Peyer's patch (tissue), 4 donors: ENCODE data around the gene FOXL2NB.

Experiments
- CTCF ChIP-seq, 6 experiments: fragments of 450-650 bp in 4 of 6; fragments of 200-600 bp in 2 of 6; sonication (generic) in 1 of 6; IDR thresholded peaks; one replicate each; pipeline ENCODE4 v1.5.1; 2017 to 2019; ENCODE audit warnings: antibody characterized with exemption in 6 of 6, mild to moderate bottlenecking in 3 of 6, moderate library complexity in 1 of 6
- POLR2A ChIP-seq, 2 donors: fragments of 450-650 bp; IDR thresholded peaks; one replicate each; pipeline ENCODE4 v1.5.1; 2017; ENCODE audit warnings: antibody characterized with exemption in 2 of 2, mild to moderate bottlenecking in 2 of 2, moderate library complexity in 2 of 2

GRCh38 chr3:138964264-138964663 lies 17.2 kb downstream of the FOXL2NB start:
- TF ChIP-seq CTCF (IDR thresholded peaks at IDR 0.05), result no peak
- no peak for TF ChIP-seq POLR2A (IDR thresholded peaks at IDR 0.05)
